Left renal pelvis (tissue), 4 donors: ENCODE data around the gene ABI3. TPM values are rescaled to one million over a fixed set of nuclear protein-coding genes. Genes with fewer than 3 reads are reported as not detected.
"Not testable (repeated sequence)": the region's sequence is repeated elsewhere in the genome, so short reads cannot be mapped to it uniquely, and the experiment has no call there.

Experiments used
- DNase-seq, 4 donors: peaks; one replicate each; pipeline ENCODE4 v3.0.0-alpha.2; 2013; ENCODE audit warnings: low read depth in 4 of 4, low spot score in 3 of 4
- polyA plus RNA-seq, 4 donors: library from polyadenylated mRNA; unstranded; fragments of 120-200 nt; gene quantifications; one replicate each; pipeline ENCODE4 v1.2.1, GENCODE V29; 2013; ENCODE audit not compliant: insufficient read length in 4 of 4

The ABI3 gene
- polyA plus RNA-seq, 4 donors = 2.9 to 5.6 (median 4.1) TPM

DNA sequence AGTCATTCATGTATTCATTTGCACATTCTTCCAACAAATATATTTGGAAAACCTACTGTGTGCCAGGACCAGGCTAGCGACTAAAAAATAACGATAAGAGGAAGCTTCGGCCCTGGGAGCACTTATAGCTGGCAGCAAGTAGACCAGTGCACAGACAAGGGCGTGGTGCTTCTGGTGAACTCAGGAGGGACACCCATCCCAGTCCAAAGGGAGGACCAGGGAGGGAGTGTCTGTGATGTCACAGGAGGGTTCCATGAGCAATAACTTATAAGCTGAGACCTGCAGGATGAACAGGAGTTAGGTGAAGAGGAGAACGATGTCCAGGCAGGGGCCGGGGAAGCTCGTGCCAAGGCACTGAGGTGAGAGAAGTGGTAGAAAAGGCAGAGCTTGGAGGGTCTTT, 37.4 kb downstream of the ABI3 start:
- no peak for DNase-seq

DNA sequence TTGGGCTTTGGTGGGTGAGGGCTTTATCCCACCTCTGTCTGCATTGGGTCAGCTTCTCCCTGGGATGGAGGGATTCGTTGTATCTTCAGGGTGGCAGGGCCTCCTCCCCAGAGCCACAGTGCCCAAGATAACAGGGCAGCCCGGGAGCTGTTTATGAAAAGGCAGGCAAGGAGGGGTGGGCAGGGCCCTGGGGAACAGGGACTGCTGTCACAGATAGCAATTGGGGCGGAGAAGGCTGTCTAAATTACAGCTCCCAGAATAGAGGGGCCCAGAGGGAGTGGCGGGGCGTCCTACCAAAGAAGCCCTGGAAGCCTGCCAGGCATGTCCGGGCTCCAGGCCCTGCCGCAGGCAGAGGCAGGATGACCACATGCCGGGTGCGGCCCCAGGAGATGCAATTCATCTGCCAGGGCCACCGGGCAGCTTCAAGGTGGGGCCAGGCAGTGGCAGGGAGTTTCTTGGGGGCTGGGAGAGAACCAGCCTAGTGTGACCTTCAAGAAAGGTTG, 38.8 kb downstream of the ABI3 start:
- DNase-seq = no peak

DNA sequence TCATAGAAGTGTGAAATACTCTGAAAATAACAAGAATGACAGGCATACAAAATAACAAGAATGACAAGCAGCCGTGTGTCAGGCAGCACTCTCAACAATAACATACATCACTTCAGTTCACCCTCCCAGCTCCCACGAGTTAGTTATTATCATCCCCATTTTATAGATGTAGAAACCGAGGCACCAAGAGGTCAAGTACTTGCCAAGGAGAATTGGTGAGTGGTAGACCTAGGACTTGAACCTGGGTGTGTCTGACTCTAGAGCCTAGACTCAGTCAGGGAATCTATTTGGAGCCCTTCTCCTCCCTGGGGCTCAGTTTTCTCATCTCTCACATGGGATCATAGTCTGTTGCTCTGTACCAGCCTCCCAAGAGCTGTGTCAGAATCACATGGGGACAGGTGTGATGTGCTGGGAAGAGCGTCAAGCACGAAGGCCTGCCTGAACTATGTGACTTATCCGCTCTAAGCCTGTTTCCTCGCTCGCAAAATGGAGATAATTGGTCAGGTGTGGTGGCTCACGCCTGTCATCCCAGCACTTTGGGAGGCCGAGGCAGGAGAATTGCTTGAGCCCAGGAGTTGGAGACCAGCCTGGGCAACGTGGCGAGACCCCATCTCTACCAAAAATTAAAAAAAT, 39.5 kb downstream of the ABI3 start:
- DNase-seq = no peak

GRCh38 chr17:49252148-49252695, 41.7 kb downstream of the ABI3 start:
- no peak for DNase-seq

DNA sequence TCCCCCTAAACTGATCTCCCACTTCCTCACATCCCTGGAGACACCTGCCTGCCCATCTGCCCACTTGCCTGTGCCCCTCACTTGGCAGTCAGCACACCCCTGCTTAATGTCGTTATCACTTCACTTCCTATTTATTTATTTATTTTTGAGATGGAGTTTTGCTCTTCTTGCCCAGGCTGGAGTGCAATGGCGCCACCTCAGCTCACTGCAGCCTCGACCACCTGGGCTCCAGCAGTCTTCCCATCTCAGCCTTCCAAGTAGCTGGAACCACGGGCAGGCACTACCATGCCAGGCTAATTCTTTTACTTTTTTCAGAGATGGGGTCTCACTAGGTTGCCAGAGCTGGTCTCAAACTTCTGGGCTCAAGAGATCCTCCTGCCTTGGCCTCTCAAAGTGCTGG, 43.6 kb downstream of the ABI3 start:
- DNase-seq = no peak

DNA sequence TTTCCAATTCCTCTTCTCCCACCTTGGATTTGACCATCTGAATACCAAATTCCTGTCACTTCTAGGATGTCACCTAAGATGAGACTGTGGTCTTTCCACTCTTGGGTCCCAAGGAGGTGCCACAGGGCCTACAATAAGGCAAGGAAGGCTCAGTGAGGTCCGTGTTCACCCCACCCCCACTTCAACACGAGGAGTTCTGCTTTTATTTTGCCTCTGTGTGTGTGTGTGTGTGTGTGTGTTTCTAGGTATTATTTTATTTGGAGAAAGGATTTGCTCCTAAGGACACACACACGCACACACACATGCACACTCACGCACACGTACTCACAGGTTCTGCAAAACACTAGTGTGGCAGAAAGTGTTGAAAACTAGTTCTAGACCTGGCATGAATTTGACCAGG, 44.6 kb downstream of the ABI3 start:
- no peak for DNase-seq

- DNase-seq = no peak
These were observed 47.9 kb downstream of the ABI3 start for GRCh38 chr17:49258394-49258793.

GRCh38 chr17:49259663-49260010, 49.1 kb downstream of the ABI3 start:
- no peak for DNase-seq

DNA sequence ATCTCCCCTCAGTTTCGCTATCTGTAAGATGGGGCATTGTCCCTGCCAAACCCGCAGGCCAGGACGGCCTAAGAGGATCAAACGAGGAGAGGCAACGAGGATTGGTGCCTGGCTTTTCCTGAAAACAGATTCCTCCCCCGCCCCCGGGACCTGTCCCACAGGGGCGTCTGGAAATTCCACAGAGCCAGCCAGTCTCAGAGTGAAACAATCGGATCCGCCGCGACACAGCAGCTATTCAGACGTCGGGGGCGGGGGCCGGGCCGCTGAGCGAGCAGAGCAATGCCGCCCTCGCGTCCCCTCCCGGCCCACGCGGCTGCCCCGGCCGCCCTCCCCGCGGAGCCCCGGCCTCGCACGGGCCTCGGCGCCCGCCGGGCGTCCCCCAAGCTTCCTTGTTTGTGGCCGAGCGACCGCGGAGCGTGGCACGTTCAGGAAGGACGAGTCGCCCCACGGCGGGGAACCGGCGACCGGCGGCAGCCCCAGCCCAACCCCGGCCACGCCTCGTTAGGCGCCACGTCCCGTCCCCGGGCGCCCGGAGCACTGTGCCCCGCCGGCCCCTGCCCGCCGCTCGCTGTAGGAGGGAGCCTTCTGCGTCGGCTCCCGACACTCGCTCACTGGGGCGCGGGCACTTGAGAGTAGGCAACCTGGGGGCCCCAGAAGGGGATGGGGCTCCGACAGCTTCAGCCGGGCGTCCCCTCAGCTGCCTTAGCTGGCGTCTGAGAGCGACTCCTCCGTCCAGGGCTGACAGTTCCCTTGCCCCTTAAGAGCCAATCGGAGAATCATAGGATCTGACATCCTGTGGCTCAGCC, 49.7 kb downstream of the ABI3 start:
- DNase-seq = peak in 2 of 4 donors; percentile 24 to 26

GRCh38 chr17:49260817-49261291, 50.3 kb downstream of the ABI3 start:
- DNase-seq = no peak

DNA sequence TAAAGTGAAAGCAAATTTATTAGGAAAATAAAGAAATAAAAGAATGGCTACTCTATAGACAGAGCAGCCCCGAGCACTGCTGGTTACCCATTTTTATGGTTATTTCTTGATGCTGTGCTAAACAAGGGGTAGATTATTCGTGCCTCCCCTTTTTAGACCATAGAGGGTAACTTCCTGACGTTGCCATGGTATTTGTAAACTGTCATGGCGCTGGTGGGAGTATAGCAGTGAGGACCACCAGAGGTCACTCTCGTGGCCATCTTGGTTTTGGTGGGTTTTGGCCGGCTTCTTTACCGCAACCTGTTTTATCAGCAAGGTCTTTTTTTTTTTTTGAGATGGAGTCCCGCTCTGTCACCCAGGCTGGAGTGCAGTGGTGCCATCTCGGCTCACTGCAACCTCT, 51.0 kb downstream of the ABI3 start:
- DNase-seq = not testable (repeated sequence)

DNA sequence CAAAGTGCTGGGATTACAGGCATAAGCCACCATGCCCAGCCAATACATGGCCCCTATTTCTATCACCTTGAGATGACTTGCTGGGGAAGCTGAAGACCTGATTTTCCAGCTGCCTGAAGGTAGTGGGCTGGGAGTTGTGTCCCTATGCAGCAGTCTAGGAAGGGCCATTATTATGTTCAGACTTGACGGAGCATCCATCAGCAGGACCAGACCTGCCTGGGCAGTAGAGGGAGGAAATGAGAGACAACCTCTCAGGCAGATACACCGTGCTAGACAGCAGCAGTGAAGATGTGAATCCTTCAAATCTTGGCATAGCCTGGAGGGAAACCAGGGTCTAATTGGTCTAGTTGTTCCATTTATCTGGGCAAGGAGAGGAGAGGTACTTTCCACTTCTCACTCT, 55.7 kb downstream of the ABI3 start:
- DNase-seq = no peak

GRCh38 chr17:49267912-49268311, 57.4 kb downstream of the ABI3 start:
- no peak for DNase-seq

DNA sequence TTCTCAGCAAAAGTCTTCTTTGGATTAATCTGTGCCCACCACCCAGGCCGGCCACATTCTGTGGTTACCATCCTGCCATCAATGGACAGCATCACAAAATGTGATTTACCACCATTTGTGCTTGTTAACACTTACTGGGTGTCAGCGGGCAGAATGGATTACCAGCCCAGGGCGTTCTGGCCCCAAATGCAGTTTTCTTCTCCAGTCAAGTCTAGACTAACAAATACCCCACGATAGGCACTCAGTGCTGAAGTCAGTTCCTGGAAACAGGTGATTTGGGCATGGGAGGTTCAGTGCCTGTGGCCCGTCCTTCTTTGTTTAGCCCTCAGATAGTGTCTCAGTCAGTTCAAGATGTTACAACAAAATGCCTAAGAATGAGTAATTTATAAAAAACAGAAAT, 58.8 kb downstream of the ABI3 start:
- no peak for DNase-seq

Other genes with a start within 250 kb of the ABI3 start
- gene GIP, start 242.1 kb upstream of the ABI3 start, polyA plus RNA-seq = not detected
- gene IGF2BP1, start 213.3 kb upstream of the ABI3 start, polyA plus RNA-seq = 10 to 100 TPM in 3 of 4 donors, 1 to 10 TPM in 1; 5.7 to 26.7 (median 20.0) TPM
- gene B4GALNT2, start 77.9 kb upstream of the ABI3 start, polyA plus RNA-seq = 1 to 10 TPM in 1 of 4 donors, under 1 TPM in 3; 0.16 to 1.7 (median 0.39) TPM
- 1 to 10 TPM; 1.5 to 2.0 (median 1.7) TPM for gene GNGT2, start 133 bp upstream of the ABI3 start, polyA plus RNA-seq
- gene PHOSPHO1, start 20.1 kb downstream of the ABI3 start, polyA plus RNA-seq = 10 to 100 TPM in 1 of 4 donors, 1 to 10 TPM in 3; 1.3 to 22.7 (median 2.3) TPM
- 10 to 100 TPM; 28.2 to 31.6 (median 31.0) TPM for gene ZNF652, start 151.5 kb downstream of the ABI3 start, polyA plus RNA-seq
- 100 to 1,000 TPM; 151 to 235 (median 221) TPM for gene PHB1, start 204.2 kb downstream of the ABI3 start, polyA plus RNA-seq